Endothelial cell of umbilical vein (primary cell): ENCODE data around the gene MYO1E. TPM values are rescaled to one million over a fixed set of nuclear protein-coding genes. Genes with fewer than 3 reads are reported as not detected.

Source experiments
- BruUV-seq: library from RNA; stranded (reverse); fragments of 400-500 nt; replicated peaks from 2 replicates; lab custom pipeline; 2021; lab: Mats Ljungman, UMichigan
- CTCF ChIA-PET: fragments of 300-600, 350-600 bp; sonication (Branson Sonifier 250); formaldehyde crosslinking; loops from one replicate; lab custom pipeline; 2021; ENCODE audit warnings: antibody characterized with exemption, inconsistent platforms; lab: Charles Lee
- POLR2A ChIA-PET: fragments of 300-600, 350-600 bp; sonication (Branson Sonifier 250); formaldehyde crosslinking; loops from one replicate; lab custom pipeline; 2021; ENCODE audit warnings: antibody characterized with exemption, inconsistent platforms; lab: Charles Lee
- DNase-seq: peaks from one replicate; pipeline ENCODE4 v3.0.0-alpha.2; 2011; ENCODE audit warnings: low read depth, low spot score
- FAIRE-seq: peaks from 2 replicates; lab custom pipeline; 2011; peaks lifted over from hg19 to GRCh38; lab: Jason Lieb, UNC
- H2AFZ ChIP-seq: 2 replicates; pipeline ENCODE4 v1.6.0; 2012; ENCODE audit warnings: low read depth, low read length, control low read depth, inconsistent platforms
- H3K27ac ChIP-seq: 2 replicates; pipeline ENCODE4 v1.5.1; 2011; ENCODE audit warnings: low read depth, mild to moderate bottlenecking, control low read depth, low read length, moderate library complexity; ENCODE audit not compliant: insufficient read depth
- H3K27me3 ChIP-seq, 2 experiments: 2 replicates each; pipeline versions ENCODE4 v1.6.0 to v1.6.1; 2011; ENCODE audit warnings: low read length in 2 of 2, mixed read lengths in 1 of 2; ENCODE audit not compliant: control insufficient read depth in 2 of 2, insufficient read depth in 2 of 2
- H3K36me3 ChIP-seq, 2 experiments: 2 replicates in 1 of 2; 3 replicates in 1 of 2; pipeline ENCODE4 v1.5.1; 2011; ENCODE audit warnings: low read length in 2 of 2, mild to moderate bottlenecking in 1 of 2, moderate library complexity in 1 of 2; ENCODE audit not compliant: control insufficient read depth in 2 of 2, insufficient read depth in 2 of 2; ENCODE audit errors: extremely low read depth in 1 of 2
- H3K4me1 ChIP-seq: 3 replicates; pipeline ENCODE4 v1.5.1; 2011; ENCODE audit warnings: mild to moderate bottlenecking, low read length; ENCODE audit not compliant: control insufficient read depth, insufficient read depth; ENCODE audit errors: extremely low read depth
- H3K4me2 ChIP-seq: 2 replicates; pipeline ENCODE4 v1.6.1; 2011; ENCODE audit warnings: low read length, control low read depth, mixed read lengths; ENCODE audit not compliant: insufficient read depth
- H3K4me3 ChIP-seq, 3 experiments: fragments of 200-600 bp in 1 of 3; sonication (generic), shearing (Covaris generic) in 1 of 3; replicated peaks in 1 of 3; 2 replicates each; pipeline ENCODE4 v1.5.1; 2011 to 2016; ENCODE audit warnings: control low read depth in 3 of 3, low read length in 3 of 3, mild to moderate bottlenecking in 2 of 3, inconsistent platforms in 1 of 3, low read depth in 1 of 3, moderate library complexity in 1 of 3; ENCODE audit not compliant: insufficient read depth in 1 of 3
- H3K79me2 ChIP-seq: 2 replicates; pipeline ENCODE4 v1.6.0; 2012; ENCODE audit warnings: low read length, inconsistent platforms; ENCODE audit not compliant: control insufficient read depth, insufficient read depth
- H3K9ac ChIP-seq: replicated peaks from 2 replicates; pipeline ENCODE3; 2011; ENCODE audit warnings: low read length, control low read depth; ENCODE audit not compliant: insufficient read depth; ENCODE audit errors: extremely low read depth
- H3K9me1 ChIP-seq: replicated peaks from 3 replicates; pipeline ENCODE4 v1.6.0; 2011; ENCODE audit warnings: mild to moderate bottlenecking, low read length; ENCODE audit not compliant: control insufficient read depth, insufficient read depth; ENCODE audit errors: extremely low read depth
- H3K9me3 ChIP-seq: replicated peaks from 2 replicates; pipeline ENCODE4 v1.5.1; 2012; ENCODE audit warnings: low read length, inconsistent platforms; ENCODE audit not compliant: control insufficient read depth, insufficient read depth
- H4K20me1 ChIP-seq: replicated peaks from 2 replicates; pipeline ENCODE3; 2011; ENCODE audit warnings: mild to moderate bottlenecking, low read length; ENCODE audit not compliant: control insufficient read depth, insufficient read depth; ENCODE audit errors: extremely low read depth
- EZH2 ChIP-seq: IDR thresholded peaks from 2 replicates; pipeline ENCODE4 v1.6.1; 2012; ENCODE audit warnings: borderline replicate concordance, low read depth, mild to moderate bottlenecking, moderate library complexity, low read length, inconsistent platforms; ENCODE audit not compliant: severe bottlenecking
- FOS ChIP-seq: IDR thresholded peaks from 2 replicates; pipeline ENCODE4 v1.6.1; 2011; ENCODE audit warnings: mild to moderate bottlenecking, low read length, moderate library complexity, borderline replicate concordance; ENCODE audit not compliant: insufficient read depth
- GATA2 ChIP-seq: IDR thresholded peaks from 2 replicates; pipeline ENCODE4 v1.7.0; 2011; ENCODE audit warnings: low read depth, mild to moderate bottlenecking, moderate library complexity, mixed read lengths, low read length; ENCODE audit not compliant: insufficient read length, insufficient read depth
- MYC ChIP-seq: IDR thresholded peaks from one replicate; pipeline ENCODE4 v1.6.1; 2011; ENCODE audit warnings: mild to moderate bottlenecking, low read depth, low read length
- POLR2A ChIP-seq: IDR thresholded peaks from 2 replicates; pipeline ENCODE4 v1.6.1; 2012; ENCODE audit warnings: low read depth, mild to moderate bottlenecking, control low read depth, low read length
- dilution Hi-C: fragments of 300-500 bp; cut with MboI; formaldehyde crosslinking; loops from one replicate; pipeline ENCODE4 v1.15.0; 2019; ENCODE audit warnings: low sequenced_read_pairs; ENCODE audit not compliant: extremely low pct_ligation_motif_present
- intact Hi-C: fragments of 100-400 bp; cut with micrococcal nuclease; formaldehyde crosslinking; loops from one replicate; pipeline ENCODE4 v1.10.0; 2022
- polyA plus RNA-seq, 4 experiments: library from polyadenylated mRNA; depleted of rRNA in 3 of 4; stranded (reverse) in 3 of 4; unstranded in 1 of 4; fragments of >200 nt; gene quantifications; 2 replicates each; pipeline versions ENCODE4 v1.2.1 to v1.2.3, GENCODE V29; 2011 to 2012; ENCODE audit warnings: missing spikeins in 1 of 4
- total RNA-seq: library from RNA; stranded (reverse); gene quantifications from 2 replicates; pipeline ENCODE4 v1.2.3, GENCODE V29; 2021
- TF ChIP-seq, protein P1 (sequence below), 2 donors: IDR thresholded peaks; 1 replicate in 1 of 2; 2 replicates in 1 of 2; pipeline ENCODE4 v1.5.1; 2011; ENCODE audit warnings: low read length in 2 of 2, mild to moderate bottlenecking in 2 of 2, moderate library complexity in 2 of 2, control low read depth in 1 of 2, inconsistent platforms in 1 of 2, low read depth in 1 of 2; ENCODE audit not compliant: insufficient read depth in 1 of 2; ENCODE audit errors: extremely low read depth in 1 of 2

Gene MYO1E
- total and polyA plus RNA-seq, 2 donors (not counting 3 experiments of a cell fraction or from before 2014, with no cell fraction given): 31.6 to 218 TPM

GRCh38 chr15:59120937-59121336 lies 251.7 kb downstream of the MYO1E start:
- FAIRE-seq: no peak
- POLR2A ChIA-PET: no interaction called here
- CTCF ChIA-PET: no interaction called here

DNA sequence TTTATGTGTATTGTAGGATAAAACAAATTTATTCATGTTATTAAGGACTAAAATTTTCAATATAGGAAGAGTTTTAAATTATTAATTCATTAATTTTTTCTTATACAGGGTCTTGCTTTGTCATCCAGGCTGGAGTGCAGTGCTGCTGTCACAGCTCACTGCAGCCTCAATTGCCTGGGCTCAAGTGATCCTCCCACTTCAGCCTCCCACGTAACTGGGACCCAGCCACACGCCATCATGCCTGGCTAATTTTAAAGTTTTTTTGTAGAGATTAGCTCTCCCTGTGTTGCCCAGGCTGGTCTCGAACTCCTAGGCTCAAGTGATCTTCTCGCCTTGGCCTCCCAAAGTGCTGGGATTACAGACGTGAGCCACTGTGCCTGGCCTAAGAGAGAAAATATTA lies 253.0 kb downstream of the MYO1E start:
- BruUV-seq: no TSS peak
- dilution Hi-C loops: no loop called here
- H3K9me3 ChIP-seq: no peaks in the 10 kb centered on the region
- peaks cover 8 to 24% of the 10 kb centered on the region in 2 experiments for H3K36me3 ChIP-seq
- no peaks in the 10 kb centered on the region for H3K4me1 ChIP-seq
- CTCF ChIA-PET: interaction anchor here (1.5 kb wide), 1 partner anchor 12 kb away, joined by 6 read pairs; no protein-coding TSS in a partner anchor
- peaks cover 7% of the 10 kb centered on the region for H3K79me2 ChIP-seq
- no peak overlapping the region for H3K27ac ChIP-seq
- POLR2A ChIA-PET: no interaction called here
- intact Hi-C loops: no loop called here
- TF ChIP-seq GATA2 (no peak), MYC (no peak), EZH2 (no peak)
- no peak overlapping the region for H3K4me3 ChIP-seq
- no peaks in the 10 kb centered on the region for H3K27me3 ChIP-seq
- H4K20me1 ChIP-seq: no peaks in the 10 kb centered on the region
- H3K9ac ChIP-seq: no peak overlapping the region
- DNase-seq (no peak), FAIRE-seq (no peak)
- H3K4me2 ChIP-seq: no peak overlapping the region
- no peaks in the 10 kb centered on the region for H3K9me1 ChIP-seq
- no peak overlapping the region for H2AFZ ChIP-seq

More at GRCh38 chr15:59120937-59121336, 251.7 kb downstream of the MYO1E start:
- H3K9me1 ChIP-seq: no peaks in the 10 kb centered on the region
- no peak overlapping the region for H3K4me2 ChIP-seq
- intact Hi-C loops: no loop called here
- BruUV-seq: no TSS peak
- dilution Hi-C loops: no loop called here
- no peaks in the 10 kb centered on the region for H3K9me3 ChIP-seq
- no peak overlapping the region for H2AFZ ChIP-seq
- H3K27me3 ChIP-seq: no peaks in the 10 kb centered on the region
- no peak for DNase-seq
- H3K36me3 ChIP-seq: peaks cover 6 to 19% of the 10 kb centered on the region in 2 experiments
- no peaks in the 10 kb centered on the region for H3K4me1 ChIP-seq
- H3K79me2 ChIP-seq: peaks cover 8% of the 10 kb centered on the region
- H3K9ac ChIP-seq: no peak overlapping the region
- TF ChIP-seq EZH2 (no peak), FOS (no peak), POLR2A (no peak)
- TF ChIP-seq, protein P1, sequence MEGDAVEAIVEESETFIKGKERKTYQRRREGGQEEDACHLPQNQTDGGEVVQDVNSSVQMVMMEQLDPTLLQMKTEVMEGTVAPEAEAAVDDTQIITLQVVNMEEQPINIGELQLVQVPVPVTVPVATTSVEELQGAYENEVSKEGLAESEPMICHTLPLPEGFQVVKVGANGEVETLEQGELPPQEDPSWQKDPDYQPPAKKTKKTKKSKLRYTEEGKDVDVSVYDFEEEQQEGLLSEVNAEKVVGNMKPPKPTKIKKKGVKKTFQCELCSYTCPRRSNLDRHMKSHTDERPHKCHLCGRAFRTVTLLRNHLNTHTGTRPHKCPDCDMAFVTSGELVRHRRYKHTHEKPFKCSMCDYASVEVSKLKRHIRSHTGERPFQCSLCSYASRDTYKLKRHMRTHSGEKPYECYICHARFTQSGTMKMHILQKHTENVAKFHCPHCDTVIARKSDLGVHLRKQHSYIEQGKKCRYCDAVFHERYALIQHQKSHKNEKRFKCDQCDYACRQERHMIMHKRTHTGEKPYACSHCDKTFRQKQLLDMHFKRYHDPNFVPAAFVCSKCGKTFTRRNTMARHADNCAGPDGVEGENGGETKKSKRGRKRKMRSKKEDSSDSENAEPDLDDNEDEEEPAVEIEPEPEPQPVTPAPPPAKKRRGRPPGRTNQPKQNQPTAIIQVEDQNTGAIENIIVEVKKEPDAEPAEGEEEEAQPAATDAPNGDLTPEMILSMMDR (IDR thresholded peaks at IDR 0.05; ENCODE audit: extremely low read depth in 1 of 2, insufficient read depth in 1 of 2, low read depth in 1 of 2, low read length in 2 of 2): no peak
- no peak overlapping the region for H3K27ac ChIP-seq
- H3K4me3 ChIP-seq: no peak overlapping the region
- no peaks in the 10 kb centered on the region for H4K20me1 ChIP-seq
